Dedifferentiated amniotic fluid mesenchymal stem cell (primary cell): ENCODE measurements around the gene ENSA.
"Not testable (repeated sequence)": the region's sequence is repeated elsewhere in the genome, so short reads cannot be mapped to it uniquely, and the experiment has no call there.

Experiments
- DNase-seq: peaks from one replicate; pipeline ENCODE4 v3.0.0-alpha.2; 2016; ENCODE audit errors: extremely low spot score

ENSA gene

GRCh38 chr1:150629115-150629928, at the start of gene ENSA:
Gene ENSA (minus strand): TSS chr1:150629612. CDS start chr1:150629470, 142 bp downstream.
- DNase-seq: peak; percentile 100

DNA sequence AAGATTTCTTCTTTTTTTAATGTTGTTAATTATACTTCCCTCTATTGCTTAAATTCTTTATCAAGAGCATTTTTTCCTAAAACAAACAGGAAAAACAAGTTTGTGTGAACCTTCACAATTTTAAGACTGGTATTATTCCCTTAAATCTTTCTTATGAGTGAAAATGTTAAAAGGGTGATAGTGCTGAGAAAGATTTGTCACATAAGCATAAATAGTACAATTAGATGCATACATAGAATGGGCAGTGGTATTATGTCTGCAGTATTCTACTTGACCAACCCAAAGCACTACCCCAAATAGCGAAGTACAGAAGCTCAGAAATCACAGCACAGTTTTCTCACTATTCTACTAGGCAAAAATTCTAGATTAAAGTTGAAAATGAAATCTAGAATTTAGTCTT, 49.6 kb upstream of the ENSA start:
- no peak for DNase-seq

GRCh38 chr1:150674881-150675280, 45.5 kb upstream of the ENSA start:
- no peak for DNase-seq

- no peak for DNase-seq
Measured at GRCh38 chr1:150663321-150663720, 33.9 kb upstream of the ENSA start.

GRCh38 chr1:150662811-150663210, 33.4 kb upstream of the ENSA start:
- DNase-seq: no peak

GRCh38 chr1:150661156-150661555, 31.7 kb upstream of the ENSA start:
- no peak for DNase-seq

GRCh38 chr1:150660584-150660983, 31.2 kb upstream of the ENSA start:
- DNase-seq: no peak

GRCh38 chr1:150657064-150657463, 27.7 kb upstream of the ENSA start:
- DNase-seq: not testable (repeated sequence)

GRCh38 chr1:150654635-150655034, 25.2 kb upstream of the ENSA start:
- not testable (repeated sequence) for DNase-seq

GRCh38 chr1:150650193-150650592, 20.8 kb upstream of the ENSA start:
- no peak for DNase-seq

DNA sequence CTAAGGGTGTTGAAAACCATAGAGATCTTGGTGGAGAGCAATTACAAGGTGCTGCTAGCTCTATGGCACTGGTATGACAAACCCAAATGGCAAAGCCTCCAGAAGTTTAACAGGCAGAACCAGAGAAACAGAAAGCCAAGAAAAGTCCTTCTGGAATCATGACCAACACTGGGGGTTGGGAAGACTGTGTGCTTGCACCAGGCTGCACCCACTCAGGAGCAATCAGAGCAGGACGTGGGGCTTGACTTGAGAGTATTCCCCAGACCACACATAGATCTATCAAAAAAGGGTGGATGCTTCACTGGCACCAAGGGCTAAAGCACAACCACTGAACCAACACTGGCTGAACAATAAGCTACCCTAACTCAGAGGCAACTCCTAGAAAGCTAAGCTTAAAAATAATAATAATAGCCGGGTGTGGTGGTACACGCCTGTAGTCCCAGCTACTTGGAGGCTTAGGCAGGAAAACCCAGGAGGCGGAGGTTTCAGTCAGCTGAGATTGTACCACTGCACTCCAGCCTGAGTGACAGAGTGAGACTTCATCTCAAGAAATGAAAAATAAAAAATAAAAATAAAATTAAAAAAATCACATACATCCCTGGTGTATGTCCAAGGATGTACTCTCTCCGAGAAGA, 20.1 kb upstream of the ENSA start:
- DNase-seq: no peak

DNA sequence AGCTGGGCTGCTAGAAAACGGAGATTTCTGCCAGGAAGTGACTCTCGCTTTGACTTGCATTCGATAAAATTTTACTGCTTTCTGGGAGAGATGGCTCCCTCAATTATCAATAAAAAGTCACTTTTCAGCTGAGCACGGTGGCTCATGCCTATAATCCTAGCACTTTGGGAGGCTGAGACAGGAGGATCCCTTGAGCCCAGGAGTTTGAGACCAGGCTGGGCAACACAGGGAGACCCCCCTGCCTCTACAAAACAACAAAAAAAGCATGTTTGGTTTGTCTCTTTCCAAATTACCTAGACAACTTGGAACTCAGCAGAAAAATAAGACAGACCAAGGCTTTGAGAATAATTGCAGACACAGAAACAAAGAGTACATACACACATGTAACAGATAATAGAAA, 12.9 kb upstream of the ENSA start:
- no peak for DNase-seq

GRCh38 chr1:150641126-150641815, 11.9 kb upstream of the ENSA start:
- DNase-seq: not testable (repeated sequence)

DNA sequence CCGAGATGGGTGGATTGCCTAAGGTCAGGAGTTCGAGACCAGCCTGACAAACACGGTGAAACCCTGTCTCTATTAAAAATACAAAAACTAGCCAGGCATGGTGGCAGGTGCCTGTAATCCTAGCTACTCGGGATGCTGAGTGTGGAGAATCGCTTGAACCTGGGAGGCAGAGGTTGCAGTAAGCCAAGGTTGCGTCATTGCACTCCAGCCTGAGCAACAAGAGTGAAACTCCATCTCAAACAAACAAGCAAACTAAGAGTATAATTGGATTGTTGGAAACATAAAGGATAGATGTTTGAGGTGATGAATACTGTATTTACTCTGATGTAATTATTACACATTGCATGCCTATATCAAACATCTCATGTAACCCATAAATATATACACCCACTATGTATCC, 9.0 kb upstream of the ENSA start:
- DNase-seq: not testable (repeated sequence)

DNA sequence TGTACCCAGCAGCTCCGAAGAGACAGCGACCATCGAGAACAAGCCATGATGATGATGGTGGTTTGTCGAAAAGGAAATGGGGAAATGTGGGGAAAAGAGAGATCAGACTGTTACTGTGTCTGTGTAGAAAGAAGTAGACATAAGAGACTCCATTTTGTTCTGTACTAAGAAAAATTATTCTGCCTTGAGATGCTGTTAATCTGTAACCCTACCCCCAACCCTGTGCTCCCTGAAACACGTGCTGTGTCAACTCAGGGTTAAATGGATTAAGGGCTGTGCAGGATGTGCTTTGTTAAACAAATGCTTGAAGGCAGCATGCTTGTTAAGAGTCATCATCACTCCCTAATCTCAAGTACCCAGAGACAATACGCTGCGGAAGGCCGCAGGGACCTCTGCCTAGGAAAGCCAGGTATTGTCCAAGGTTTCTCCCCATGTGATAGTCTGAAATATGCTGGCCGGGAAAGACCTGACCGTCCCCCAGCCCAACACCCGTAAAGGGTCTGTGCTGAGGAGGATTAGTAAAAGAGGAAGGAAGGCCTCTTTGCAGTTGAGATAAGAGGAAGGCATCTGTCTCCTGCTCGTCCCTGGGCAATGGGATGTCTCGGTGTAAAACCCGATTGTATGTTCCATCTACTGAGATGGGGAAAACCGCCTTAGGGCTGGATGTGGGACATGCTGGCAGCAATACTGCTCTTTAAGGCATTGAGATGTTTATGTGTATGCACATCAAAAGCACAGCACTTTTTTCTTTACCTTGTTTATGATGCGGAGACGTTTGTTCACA, 5.6 kb upstream of the ENSA start:
- not testable (repeated sequence) for DNase-seq

DNA sequence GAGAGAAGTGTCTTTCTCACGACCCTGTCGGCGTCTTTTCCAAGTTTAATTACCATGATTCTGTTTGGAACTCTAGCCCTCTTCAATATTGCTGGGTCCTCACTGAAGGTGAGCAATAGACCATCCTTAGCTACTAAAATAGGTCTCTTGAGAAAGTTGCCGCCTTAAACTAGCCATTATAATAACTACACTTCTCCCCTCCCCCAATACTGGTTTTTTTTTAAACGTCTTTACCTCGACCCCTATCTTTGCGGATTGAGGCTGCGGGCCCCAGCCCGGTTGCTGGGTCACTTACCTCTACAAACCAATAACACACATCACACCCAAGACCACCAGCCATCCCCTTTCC, 672 bp downstream of the ENSA start:
- DNase-seq: no peak

- no peak for DNase-seq
Measured at GRCh38 chr1:150627826-150628410, 1.5 kb downstream of the ENSA start.

- DNase-seq: no peak
Measured at GRCh38 chr1:150626150-150626549, 3.3 kb downstream of the ENSA start.

DNA sequence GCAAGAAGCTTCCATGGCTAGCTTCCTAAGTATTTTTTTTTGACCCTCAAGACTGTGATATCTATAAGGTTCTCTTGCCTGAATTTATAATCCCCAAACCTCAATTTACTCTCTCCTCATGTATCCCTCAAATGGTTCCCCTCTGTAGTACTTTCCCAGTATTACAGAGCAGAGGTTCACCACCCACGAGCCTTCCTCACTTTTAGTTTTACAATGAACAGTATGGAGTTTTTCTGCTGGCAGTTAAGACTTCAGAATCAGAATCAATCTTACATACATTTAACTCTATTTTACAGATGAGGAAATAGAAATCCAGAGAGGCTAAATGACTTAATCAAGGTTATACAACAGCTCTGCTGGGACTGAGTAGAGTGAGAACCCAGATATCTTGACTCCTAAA, 4.9 kb downstream of the ENSA start:
- DNase-seq: not testable (repeated sequence)

GRCh38 chr1:150624134-150624533, 5.3 kb downstream of the ENSA start:
- not testable (repeated sequence) for DNase-seq

- no peak for DNase-seq
Measured at GRCh38 chr1:150622303-150622975, 7.0 kb downstream of the ENSA start.
